K562 (cell line): ENCODE data around the gene YWHAB.

Experiments
- CREB3 ChIP-seq: fragments of 450-650 bp; conservative IDR thresholded peaks from 2 replicates; pipeline ENCODE4 v1.6.1; 2016; ENCODE audit warnings: missing genetic modification characterization, low read depth, mild to moderate bottlenecking, missing compliant biosample characterization, moderate library complexity
- CTCF ChIP-seq, 3 experiments: IDR thresholded peaks in 2 of 3; conservative IDR thresholded peaks in 1 of 3; 2 replicates each; pipeline ENCODE4 v1.5.1; 2011 to 2012; ENCODE audit warnings: low read length in 3 of 3, mild to moderate bottlenecking in 3 of 3, control low read depth in 2 of 3, improper control_type of control experiment in 1 of 3, inconsistent platforms in 1 of 3, low read depth in 1 of 3, mixed read lengths in 1 of 3, moderate library complexity in 1 of 3; ENCODE audit not compliant: insufficient read depth in 2 of 3
- DMBX1 ChIP-seq: fragments of 250-450 bp; sonication (Bioruptor Pico); IDR thresholded peaks from 2 replicates; pipeline ENCODE4 v1.8.0; 2022; ENCODE audit warnings: inconsistent platforms, mild to moderate bottlenecking, moderate library complexity, borderline replicate concordance
- FOS ChIP-seq: IDR thresholded peaks from 3 replicates; pipeline ENCODE4 v1.6.1; 2011; ENCODE audit not compliant: insufficient read length; ENCODE audit errors: extremely low read depth
- KDM1A ChIP-seq, 2 experiments: fragments of 450-650 bp; IDR thresholded peaks; 2 replicates each; pipeline ENCODE4 v1.6.1; 2016; ENCODE audit warnings: mild to moderate bottlenecking in 2 of 2
- NR0B1 ChIP-seq: fragments of 450-650 bp; IDR thresholded peaks from one replicate; pipeline ENCODE4 v1.6.1; 2018; ENCODE audit warnings: mild to moderate bottlenecking, moderate library complexity; ENCODE audit not compliant: partially characterized antibody
- POLR2A ChIP-seq: fragments of 450-650 bp; conservative IDR thresholded peaks from 2 replicates; pipeline ENCODE4 v1.6.1; 2016
- POLR2AphosphoS5 ChIP-seq: IDR thresholded peaks from 2 replicates; pipeline ENCODE4 v1.6.1; 2011; ENCODE audit warnings: mild to moderate bottlenecking, low read depth, low read length, moderate library complexity; ENCODE audit not compliant: control insufficient read depth, insufficient read depth
- PTBP1 ChIP-seq: fragments of 200-400 bp; formaldehyde crosslinking; IDR thresholded peaks from 2 replicates; pipeline ENCODE4 v1.6.1; 2017; ENCODE audit warnings: low read depth, low read length
- RBM14 ChIP-seq: fragments of 200-400 bp; formaldehyde crosslinking; IDR thresholded peaks from 2 replicates; pipeline ENCODE4 v1.6.1; 2018; ENCODE audit warnings: low read depth, mild to moderate bottlenecking, low read length, moderate library complexity, borderline replicate concordance; ENCODE audit not compliant: insufficient read depth
- SRSF3 ChIP-seq: fragments of 200-400 bp; formaldehyde crosslinking; IDR thresholded peaks from 2 replicates; pipeline ENCODE4 v1.6.1; 2016; ENCODE audit warnings: mild to moderate bottlenecking, low read length, moderate library complexity; ENCODE audit not compliant: insufficient read depth
- ZNF280A ChIP-seq: fragments of 450-650 bp; IDR thresholded peaks from 2 replicates; pipeline ENCODE4 v1.6.1; 2018; ENCODE audit warnings: mild to moderate bottlenecking, low read depth; ENCODE audit not compliant: partially characterized antibody
- ZNF75A ChIP-seq: fragments of 450-650 bp; formaldehyde crosslinking; IDR thresholded peaks from 2 replicates; pipeline ENCODE4 v1.4.0; 2020; ENCODE audit warnings: mild to moderate bottlenecking
- ZNF766 ChIP-seq: fragments of 200-800 bp; sonication (Bioruptor generic); conservative IDR thresholded peaks from 2 replicates; pipeline ENCODE4 v1.6.1; 2016; ENCODE audit warnings: missing genetic modification characterization, missing compliant biosample characterization

- TF ChIP-seq CTCF (IDR thresholded peaks at IDR 0.05 in 2 of 3, conservative IDR thresholded peaks at IDR 0.05 in 1 of 3; ENCODE audit: insufficient read depth in 2 of 3, low read depth in 1 of 3, low read length in 3 of 3) (no peak), DMBX1 (no peak), ZNF75A (CRISPR knock-in tag) (no peak), POLR2A (no peak), KDM1A (IDR thresholded peaks at IDR 0.05) (no peak), SRSF3 (no peak), ZNF766 (CRISPR knock-in tag) (no peak), FOS (no peak), POLR2AphosphoS5 (no peak), PTBP1 (no peak), RBM14 (no peak), ZNF280A (no peak), NR0B1 (no peak), CREB3 (tag) (no peak)
These were observed 53.1 kb downstream of the YWHAB start for GRCh38 chr20:44938637-44939036.
